Transverse colon (tissue), 4 donors: ENCODE results near the gene RFLNA. TPM values are rescaled to one million over a fixed set of nuclear protein-coding genes. Genes with fewer than 3 reads are reported as not detected.
A peak's percentile ranks its signal among the peaks of the same experiment; 100 is the strongest.

ENCODE experiments used
- DNase-seq: peaks from one replicate; pipeline ENCODE4 v3.0.0-alpha.2; 2019
- H3K27ac ChIP-seq, 4 donors: fragments of 200-600 bp; sonication (generic); 2 replicates each; pipeline ENCODE4 v1.5.1; 2016 to 2018; ENCODE audit warnings: inconsistent platforms in 4 of 4
- H3K27me3 ChIP-seq: fragments of 200-600 bp; sonication (generic); 2 replicates; pipeline ENCODE4 v1.5.1; 2017; ENCODE audit warnings: inconsistent platforms
- H3K36me3 ChIP-seq, 4 donors: fragments of 200-600 bp; sonication (generic); 2 replicates each; pipeline ENCODE4 v1.5.1; 2017 to 2019; ENCODE audit warnings: inconsistent platforms in 4 of 4
- H3K4me1 ChIP-seq, 4 donors: fragments of 200-600 bp; sonication (generic); 2 replicates each; pipeline ENCODE4 v1.5.1; 2017 to 2020; ENCODE audit warnings: inconsistent platforms in 4 of 4
- H3K4me3 ChIP-seq, 4 donors: fragments of 200-600 bp; sonication (generic); 1 replicate in 1 of 4; 2 replicates in 3 of 4; pipeline versions ENCODE4 v1.5.1 to v1.6.1; 2017 to 2019; ENCODE audit warnings: inconsistent platforms in 4 of 4
- H3K9me3 ChIP-seq, 2 donors: fragments of 200-600 bp; sonication (generic); 2 replicates each; pipeline ENCODE4 v1.5.1; 2017 to 2019; ENCODE audit warnings: inconsistent platforms in 2 of 2
- EP300 ChIP-seq: sonication (generic); formaldehyde crosslinking; IDR thresholded peaks from one replicate; pipeline ENCODE4 v1.6.1; 2017; ENCODE audit warnings: antibody characterized with exemption, low read depth
- POLR2A ChIP-seq: fragments of 450-650 bp; IDR thresholded peaks from one replicate; pipeline ENCODE4 v1.6.1; 2016; ENCODE audit warnings: antibody characterized with exemption, mild to moderate bottlenecking, moderate library complexity
- POLR2AphosphoS5 ChIP-seq, 3 donors: sonication (generic); formaldehyde crosslinking; IDR thresholded peaks; one replicate each; pipeline ENCODE4 v1.6.1; 2016; ENCODE audit warnings: antibody characterized with exemption in 3 of 3
- WGBS, 2 donors: methylation state at CpG; one replicate each; pipeline ENCODE4 v1.1.5; 2018; ENCODE audit warnings: low coverage in 1 of 2; 5-methylcytosine and 5-hydroxymethylcytosine counted together
- in situ Hi-C, 4 donors: fragments of 200-750 bp; cut with MboI; loops; one replicate each; pipeline versions ENCODE4 v1.15.0 to v1.15.1; 2017; ENCODE audit warnings: low sequenced_read_pairs in 3 of 4, low pct_ligation_motif_present in 1 of 4, low pct_unique_long_range_greater_than_20kb in 1 of 4
- intact Hi-C: fragments of 100-400 bp; cut with DNase I; formaldehyde crosslinking; loops from one replicate; pipeline ENCODE4 v1.15.1; 2023; ENCODE audit warnings: low total_unique reads
- total RNA-seq, 4 donors: library from RNA; depleted of rRNA; stranded (reverse); fragments of >200 nt; gene quantifications; one replicate each; pipeline ENCODE4 v1.1.0, GENCODE V29; 2016
- TF ChIP-seq, protein P1 (sequence below), 5 experiments: fragments of 200-600 bp in 3 of 5; fragments of 450-650 bp in 2 of 5; sonication (generic) in 3 of 5; IDR thresholded peaks; 1 replicate in 2 of 5; 2 replicates in 3 of 5; pipeline ENCODE4 v1.5.1; 2016 to 2017; ENCODE audit warnings: antibody characterized with exemption in 5 of 5, inconsistent platforms in 3 of 5, mild to moderate bottlenecking in 2 of 5, moderate library complexity in 1 of 5

Gene RFLNA
- total RNA-seq, 4 donors from 2014 or later, result 19.1 to 53.8 (median 30.7) TPM

DNA sequence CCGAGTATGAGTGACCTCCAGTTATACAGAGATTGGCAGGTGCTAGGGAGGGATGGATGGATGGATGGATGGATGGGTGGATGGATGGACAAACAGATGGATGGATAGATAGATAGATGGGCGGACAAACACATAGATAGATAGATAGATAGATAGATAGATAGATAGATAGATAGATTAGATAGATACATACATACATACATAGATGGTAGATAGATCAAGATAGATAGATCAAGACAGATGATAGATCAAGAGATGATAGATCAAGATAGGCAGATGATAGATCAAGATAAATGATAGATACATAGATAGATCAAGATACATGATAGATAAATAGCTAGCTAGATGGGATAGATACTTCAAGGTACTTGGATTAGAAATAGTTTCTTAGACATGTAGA is 18.6 kb upstream of the RFLNA start:
- Histone ChIP-seq H3K9me3 (no peaks in the 10 kb centered on the region), H3K4me3 (no peak overlapping the region), H3K4me1 (peaks cover 0 to 17% (median 10%) of the 10 kb centered on the region in 4 donors), H3K27ac (no peak overlapping the region), H3K36me3 (no peaks in the 10 kb centered on the region), H3K27me3 (peaks cover 22% of the 10 kb centered on the region)
- WGBS, 2 donors, result 94 to 100% methylated on average over 2 of the region's 2 CpGs
- in situ Hi-C loops (no loop called here), intact Hi-C loops (no loop called here)
- TF ChIP-seq POLR2AphosphoS5 (IDR thresholded peaks at IDR 0.05), result no peak
- TF ChIP-seq, protein P1, sequence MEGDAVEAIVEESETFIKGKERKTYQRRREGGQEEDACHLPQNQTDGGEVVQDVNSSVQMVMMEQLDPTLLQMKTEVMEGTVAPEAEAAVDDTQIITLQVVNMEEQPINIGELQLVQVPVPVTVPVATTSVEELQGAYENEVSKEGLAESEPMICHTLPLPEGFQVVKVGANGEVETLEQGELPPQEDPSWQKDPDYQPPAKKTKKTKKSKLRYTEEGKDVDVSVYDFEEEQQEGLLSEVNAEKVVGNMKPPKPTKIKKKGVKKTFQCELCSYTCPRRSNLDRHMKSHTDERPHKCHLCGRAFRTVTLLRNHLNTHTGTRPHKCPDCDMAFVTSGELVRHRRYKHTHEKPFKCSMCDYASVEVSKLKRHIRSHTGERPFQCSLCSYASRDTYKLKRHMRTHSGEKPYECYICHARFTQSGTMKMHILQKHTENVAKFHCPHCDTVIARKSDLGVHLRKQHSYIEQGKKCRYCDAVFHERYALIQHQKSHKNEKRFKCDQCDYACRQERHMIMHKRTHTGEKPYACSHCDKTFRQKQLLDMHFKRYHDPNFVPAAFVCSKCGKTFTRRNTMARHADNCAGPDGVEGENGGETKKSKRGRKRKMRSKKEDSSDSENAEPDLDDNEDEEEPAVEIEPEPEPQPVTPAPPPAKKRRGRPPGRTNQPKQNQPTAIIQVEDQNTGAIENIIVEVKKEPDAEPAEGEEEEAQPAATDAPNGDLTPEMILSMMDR (IDR thresholded peaks at IDR 0.05), result no peak
- TF ChIP-seq EP300, result no peak
- no peak for TF ChIP-seq POLR2A
- DNase-seq, result no peak

DNA sequence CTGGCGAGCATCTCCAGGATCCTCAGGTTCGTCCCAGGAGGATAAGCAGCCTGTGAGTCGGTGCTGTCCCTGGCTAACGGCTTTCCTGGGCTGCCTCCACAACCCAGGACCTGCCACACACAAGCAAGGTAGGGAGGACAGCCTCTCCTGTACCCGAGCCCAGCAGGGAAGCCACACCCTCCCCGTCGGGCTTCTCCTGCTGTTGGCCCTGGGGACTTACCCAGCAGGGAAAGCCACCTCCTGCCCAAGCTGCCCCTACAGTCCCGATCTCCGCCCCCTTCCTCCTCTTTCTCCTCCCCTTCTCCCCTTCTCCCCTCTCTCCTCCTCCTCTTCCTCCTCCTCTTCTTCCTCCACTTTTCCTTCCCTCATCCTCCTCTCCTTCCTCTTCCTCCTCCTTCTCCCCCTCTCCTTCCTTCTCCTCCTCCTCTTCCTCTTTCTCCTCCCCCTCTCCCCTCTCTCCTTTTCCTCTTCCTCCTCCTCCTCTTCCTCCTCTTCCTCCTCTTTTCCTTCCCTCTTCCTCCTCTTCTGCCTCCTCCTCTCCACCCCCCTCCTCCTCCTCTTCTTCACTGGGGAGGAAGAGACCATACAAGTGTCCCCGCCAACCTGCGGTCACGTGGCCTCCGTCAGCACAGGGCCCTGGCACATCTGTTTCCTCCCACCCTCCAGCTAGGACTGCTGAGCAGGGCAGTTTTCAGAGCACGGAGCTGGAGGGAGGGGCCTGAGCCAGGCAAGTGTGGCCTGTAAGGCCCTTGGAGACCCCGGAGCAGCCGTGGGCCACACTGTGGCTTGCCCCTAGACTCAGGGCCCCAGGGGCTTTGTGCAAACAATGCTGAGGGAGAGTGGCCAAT is 17.3 kb upstream of the RFLNA start:
- H3K27ac ChIP-seq, result no peak overlapping the region
- H3K9me3 ChIP-seq, result no peaks in the 10 kb centered on the region

DNA sequence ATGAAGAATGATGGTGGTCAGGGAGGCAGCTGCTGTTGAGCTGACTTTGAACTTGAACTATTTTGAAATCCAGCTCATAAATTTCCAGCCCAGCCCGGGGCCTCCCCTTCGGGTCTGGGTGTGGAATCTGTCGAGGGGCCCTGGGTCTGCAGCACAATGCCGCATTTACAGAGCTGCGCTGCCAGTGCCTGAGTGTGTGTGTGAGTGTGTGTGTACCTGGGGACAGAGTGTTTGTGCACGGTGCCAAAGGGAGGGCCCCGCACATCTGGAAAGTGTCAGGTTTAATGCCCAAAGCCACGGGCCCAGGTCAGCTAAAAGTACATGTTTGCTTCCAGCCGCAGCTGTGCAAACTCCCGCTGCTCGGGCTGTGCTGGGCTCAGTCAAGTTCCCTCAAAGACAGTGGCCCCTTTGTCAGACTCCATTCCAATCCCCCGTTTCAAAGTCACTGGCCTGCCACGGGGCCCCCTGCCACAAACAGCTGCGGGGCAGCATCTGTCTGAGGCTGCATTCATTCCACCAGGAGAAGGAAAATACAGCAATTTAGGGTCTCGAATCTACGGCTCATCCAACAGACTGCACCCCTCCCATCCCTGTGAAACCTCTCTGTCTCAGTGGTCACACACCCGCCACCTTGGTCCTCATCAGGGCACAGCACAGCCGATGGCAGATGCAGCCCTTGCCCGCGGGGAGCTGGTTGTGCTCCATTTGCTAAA is 16.3 kb upstream of the RFLNA start:
- 39% methylated on average over 20 of the region's 20 CpGs; no CpG with 5 or more reads in 1 of the 2 donors for WGBS, 2 donors
- TF ChIP-seq POLR2A, result no peak
- TF ChIP-seq EP300, result no peak
- TF ChIP-seq, protein P1 (IDR thresholded peaks at IDR 0.05), result no peak
- no peak for TF ChIP-seq POLR2AphosphoS5 (IDR thresholded peaks at IDR 0.05)
- DNase-seq, result no peak

More for the DNA sequence above, 17.3 kb upstream of the RFLNA start:
- no peaks in the 10 kb centered on the region for H3K36me3 ChIP-seq
- DNase-seq, result peak; percentile 34
- intact Hi-C loops (no loop called here), in situ Hi-C loops (no loop called here)
- H3K4me1 ChIP-seq, result peaks cover 0 to 17% (median 10%) of the 10 kb centered on the region in 4 donors
- TF ChIP-seq, protein P1 (IDR thresholded peaks at IDR 0.05), result no peak
- no peak for TF ChIP-seq POLR2AphosphoS5 (IDR thresholded peaks at IDR 0.05)
- no peak for TF ChIP-seq EP300
- no peak for TF ChIP-seq POLR2A
- WGBS, 2 donors, result 43% methylated on average over 14 of the region's 16 CpGs; no CpG with 5 or more reads in 1 of the 2 donors
- H3K27me3 ChIP-seq, result peaks cover 27% of the 10 kb centered on the region
- H3K4me3 ChIP-seq, result no peak overlapping the region

DNA sequence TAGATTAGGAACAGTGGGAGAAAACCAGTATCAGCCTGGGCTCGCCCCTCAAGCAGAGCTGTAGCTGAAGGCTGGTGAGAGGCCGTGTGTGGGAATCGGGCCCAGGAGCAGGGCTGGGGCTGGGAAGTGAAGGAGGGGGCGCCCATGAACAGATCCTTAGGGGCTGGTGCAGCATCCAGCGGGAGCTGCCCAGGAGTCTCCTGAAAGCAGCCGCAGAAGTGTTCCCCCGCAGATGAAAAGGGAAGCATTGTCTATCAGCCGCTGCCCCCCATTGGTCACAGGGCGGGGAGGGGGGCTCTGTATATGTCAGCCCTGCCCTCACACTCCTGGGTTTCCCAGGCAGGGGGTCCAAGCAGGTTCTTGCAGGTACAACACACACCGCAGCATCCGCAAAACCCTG is 15.6 kb upstream of the RFLNA start:
- peaks cover 0 to 17% (median 10%) of the 10 kb centered on the region in 4 donors for H3K4me1 ChIP-seq
- TF ChIP-seq POLR2A, result no peak
- no peak for TF ChIP-seq POLR2AphosphoS5 (IDR thresholded peaks at IDR 0.05)
- no peak for TF ChIP-seq EP300
- TF ChIP-seq, protein P1 (IDR thresholded peaks at IDR 0.05), result no peak
- no peak overlapping the region for H3K4me3 ChIP-seq
- H3K27me3 ChIP-seq, result peaks cover 28% of the 10 kb centered on the region
- H3K36me3 ChIP-seq, result no peaks in the 10 kb centered on the region
- intact Hi-C loops (no loop called here), in situ Hi-C loops (no loop called here)
- 76 to 80% methylated on average over 1 to 9 of the region's 11 CpGs for WGBS, 2 donors
- H3K9me3 ChIP-seq, result no peaks in the 10 kb centered on the region
- H3K27ac ChIP-seq, result no peak overlapping the region
- DNase-seq, result no peak

More for the DNA sequence above, 16.3 kb upstream of the RFLNA start:
- intact Hi-C loops, result no loop called here
- in situ Hi-C loops, result no loop called here
- H3K9me3 ChIP-seq, result no peaks in the 10 kb centered on the region
- H3K27me3 ChIP-seq, result peaks cover 27% of the 10 kb centered on the region
- H3K4me1 ChIP-seq, result peaks cover 0 to 17% (median 10%) of the 10 kb centered on the region in 4 donors
- H3K36me3 ChIP-seq, result no peaks in the 10 kb centered on the region
- H3K27ac ChIP-seq, result no peak overlapping the region
- H3K4me3 ChIP-seq, result no peak overlapping the region
